GM08714 (cell line): ENCODE measurements around the gene ASB6.
"Not testable (repeated sequence)": the region's sequence is repeated elsewhere in the genome, so short reads cannot be mapped to it uniquely, and the experiment has no call there.

Experiments used
- H3K4me3 ChIP-seq: fragments of 200-500 bp; sonication (Bioruptor generic); 2 replicates; pipeline ENCODE4 v1.5.1; 2014; ENCODE audit warnings: mild to moderate bottlenecking, low read length, inconsistent platforms
- ZNF274 ChIP-seq: IDR thresholded peaks from 2 replicates; pipeline ENCODE4 v1.6.1; 2012; ENCODE audit warnings: mild to moderate bottlenecking, low read depth, low read length

Gene ASB6

GRCh38 chr9:129673602-129674001 is 31.7 kb upstream of the ASB6 start:
- TF ChIP-seq ZNF274: no peak
- H3K4me3 ChIP-seq: no peak overlapping the region

GRCh38 chr9:129672702-129673101 is 30.8 kb upstream of the ASB6 start:
- no peak overlapping the region for H3K4me3 ChIP-seq
- no peak for TF ChIP-seq ZNF274

GRCh38 chr9:129671519-129671918 is 29.6 kb upstream of the ASB6 start:
- no peak overlapping the region for H3K4me3 ChIP-seq
- no peak for TF ChIP-seq ZNF274

- TF ChIP-seq ZNF274: no peak
- H3K4me3 ChIP-seq: no peak overlapping the region
These were observed 29.1 kb upstream of the ASB6 start for GRCh38 chr9:129671065-129671464.

- no peak overlapping the region for H3K4me3 ChIP-seq
- no peak for TF ChIP-seq ZNF274
These were observed 28.0 kb upstream of the ASB6 start for GRCh38 chr9:129669946-129670345.

- TF ChIP-seq ZNF274: no peak
- H3K4me3 ChIP-seq: no peak overlapping the region
These were observed 27.3 kb upstream of the ASB6 start for GRCh38 chr9:129669141-129669718.

GRCh38 chr9:129667850-129668249 is 25.9 kb upstream of the ASB6 start:
- no peak overlapping the region for H3K4me3 ChIP-seq
- TF ChIP-seq ZNF274: no peak

GRCh38 chr9:129667378-129667777 is 25.4 kb upstream of the ASB6 start:
- H3K4me3 ChIP-seq: no peak overlapping the region
- TF ChIP-seq ZNF274: no peak

GRCh38 chr9:129666575-129666974 is 24.6 kb upstream of the ASB6 start:
- H3K4me3 ChIP-seq: no peak overlapping the region
- TF ChIP-seq ZNF274: no peak

GRCh38 chr9:129665814-129666520 is 24.0 kb upstream of the ASB6 start:
- no peak for TF ChIP-seq ZNF274
- no peak overlapping the region for H3K4me3 ChIP-seq

GRCh38 chr9:129665389-129665775 is 23.4 kb upstream of the ASB6 start, which contains the start of gene PRRX2:
TSS of gene PRRX2 (plus strand) at chr9:129665647. CDS start at chr9:129665868, 221 bp downstream.
- TF ChIP-seq ZNF274: no peak
- no peak within 1 kb of the TSS for H3K4me3 ChIP-seq

- H3K4me3 ChIP-seq: no peak overlapping the region
- no peak for TF ChIP-seq ZNF274
These were observed 22.9 kb upstream of the ASB6 start for GRCh38 chr9:129664746-129665388.

- H3K4me3 ChIP-seq: not testable (repeated sequence)
These were observed 20.3 kb upstream of the ASB6 start for GRCh38 chr9:129662239-129662638.

GRCh38 chr9:129661029-129661428 is 19.1 kb upstream of the ASB6 start:
- H3K4me3 ChIP-seq: no peak overlapping the region
- no peak for TF ChIP-seq ZNF274

GRCh38 chr9:129656795-129657390 is 14.9 kb upstream of the ASB6 start:
- no peak for TF ChIP-seq ZNF274
- no peak overlapping the region for H3K4me3 ChIP-seq

- H3K4me3 ChIP-seq: no peak overlapping the region
These were observed 13.7 kb upstream of the ASB6 start for GRCh38 chr9:129655696-129656095.

More at GRCh38 chr9:129655696-129656095, 13.7 kb upstream of the ASB6 start:
- TF ChIP-seq ZNF274: no peak
